Measurements from ENCODE around the gene FNDC3A.

The FNDC3A gene

DNA sequence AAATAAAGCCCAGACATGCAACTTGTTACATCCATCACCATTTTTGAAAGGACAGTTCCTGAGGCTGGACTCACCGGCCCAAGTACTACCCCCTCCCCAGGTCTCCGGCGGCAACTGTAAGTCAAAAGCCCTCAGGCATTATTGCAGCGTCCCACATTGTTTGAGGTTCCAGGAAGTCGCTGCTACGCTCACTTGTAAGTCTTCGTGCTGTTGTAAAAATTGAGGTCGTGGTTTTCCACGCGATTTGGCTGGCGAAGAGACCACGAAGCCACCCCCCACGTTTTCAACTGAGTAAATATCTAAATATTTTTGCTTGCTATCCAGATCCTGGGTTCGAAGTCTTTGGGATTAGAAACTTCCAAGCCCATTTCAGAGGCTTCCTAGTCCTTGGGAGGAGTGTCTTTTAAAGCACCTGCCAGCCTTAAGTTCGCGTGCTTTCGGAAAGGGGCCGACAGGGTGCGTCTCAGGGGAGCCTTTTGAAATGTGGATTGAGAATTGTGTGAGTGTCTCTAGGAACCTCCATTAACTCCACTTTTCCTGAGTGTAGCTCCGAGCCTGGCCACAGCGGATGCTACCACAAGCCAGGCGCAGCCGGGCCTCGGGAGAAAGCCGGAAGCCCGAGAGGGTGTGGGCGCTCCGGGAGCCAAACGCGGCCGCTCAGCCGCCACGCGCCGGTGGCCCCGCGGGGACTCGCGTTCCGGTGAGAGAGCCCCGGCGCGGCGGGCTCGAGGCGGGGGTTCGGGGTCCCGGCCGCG lies 434 bp upstream of the FNDC3A start:
- peaks cover 37% of the 10 kb centered on the region for H3K9me3 ChIP-seq
- no peaks in the 10 kb centered on the region for H3K27me3 ChIP-seq
- H3K4me2 ChIP-seq: peak overlapping the region; percentile 81
- TF ChIP-seq Cebpa-rat (IDR thresholded peaks at IDR 0.05): no peak
- H3K4me3 ChIP-seq: peak overlapping the region; percentile 91
- H3K9ac ChIP-seq: peak overlapping the region; percentile 96
- peaks cover 33% of the 10 kb centered on the region for H4K20me1 ChIP-seq
- H3K4me1 ChIP-seq: peaks cover 40% of the 10 kb centered on the region
- no peaks in the 10 kb centered on the region for H3K36me3 ChIP-seq
- peak overlapping the region; percentile 96 for H3K27ac ChIP-seq

DNA sequence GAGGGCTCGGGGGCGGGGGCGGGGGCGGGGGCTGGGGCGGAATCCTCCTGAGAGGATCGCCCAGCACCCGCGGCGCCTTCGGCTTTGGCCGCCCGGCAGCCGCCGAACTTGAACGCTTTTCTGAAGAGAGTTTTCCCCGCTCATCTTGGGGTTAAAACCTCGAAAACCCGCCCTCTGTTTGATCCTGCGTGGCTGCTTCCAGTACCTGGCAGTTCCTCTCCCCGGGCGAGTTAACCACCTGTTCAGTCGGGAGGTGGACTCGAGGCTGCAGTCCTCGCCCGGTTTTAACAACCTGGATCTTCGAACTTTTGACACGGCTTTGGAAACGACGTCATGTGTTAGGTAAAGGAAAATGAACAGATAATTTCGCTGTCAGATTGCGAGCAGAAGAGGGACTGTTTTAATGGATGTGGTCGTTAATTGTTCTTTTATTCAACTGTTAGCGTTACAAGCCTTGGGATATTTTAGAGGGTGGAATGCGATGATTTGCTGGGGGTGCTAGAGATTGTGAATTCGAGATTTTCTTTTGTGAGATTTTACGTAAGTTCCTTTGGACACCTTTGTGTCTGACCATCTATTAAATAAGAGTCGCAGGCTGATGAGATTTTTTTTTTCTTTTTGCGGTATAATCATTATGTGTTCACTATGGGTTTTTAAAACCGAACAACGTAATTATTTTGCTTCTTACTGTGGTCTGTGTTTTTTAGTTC lies 1.0 kb downstream of the FNDC3A start:
- no peaks in the 10 kb centered on the region for H3K27me3 ChIP-seq
- peak overlapping the region; percentile 96 for H3K9ac ChIP-seq
- H3K4me2 ChIP-seq: peak overlapping the region; percentile 90
- peaks cover 29% of the 10 kb centered on the region for H3K9me3 ChIP-seq
- H3K4me3 ChIP-seq: peak overlapping the region; percentile 91
- peaks cover 38% of the 10 kb centered on the region for H4K20me1 ChIP-seq
- no peak for TF ChIP-seq Cebpa-rat (IDR thresholded peaks at IDR 0.05)
- H3K36me3 ChIP-seq: no peaks in the 10 kb centered on the region
- peak overlapping the region; percentile 96 for H3K27ac ChIP-seq
- peaks cover 47% of the 10 kb centered on the region for H3K4me1 ChIP-seq

DNA sequence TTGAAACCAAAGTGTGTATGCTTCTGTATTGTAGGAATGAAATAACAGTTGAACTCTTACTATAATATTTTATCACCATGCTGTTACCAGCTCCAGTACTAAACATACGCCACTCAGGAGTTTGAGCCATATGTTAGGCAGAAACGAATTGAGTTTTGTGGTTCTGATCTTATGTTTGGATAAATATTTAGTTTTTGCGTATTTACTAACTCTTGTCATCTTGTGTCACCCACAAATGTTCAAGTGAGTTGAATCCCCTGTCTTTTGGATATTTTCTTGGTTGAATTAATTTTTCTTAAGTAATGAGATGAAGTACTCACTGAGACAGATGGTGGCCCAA lies 1.5 kb downstream of the FNDC3A start:
- H4K20me1 ChIP-seq: peaks cover 38% of the 10 kb centered on the region
- no peak for TF ChIP-seq Cebpa-rat (IDR thresholded peaks at IDR 0.05)
- peak overlapping the region; percentile 96 for H3K9ac ChIP-seq
- no peaks in the 10 kb centered on the region for H3K36me3 ChIP-seq
- peaks cover 24% of the 10 kb centered on the region for H3K9me3 ChIP-seq
- H3K4me2 ChIP-seq: peak overlapping the region; percentile 90
- no peaks in the 10 kb centered on the region for H3K27me3 ChIP-seq
- H3K27ac ChIP-seq: peak overlapping the region; percentile 76
- peak overlapping the region; percentile 91 for H3K4me3 ChIP-seq
- H3K4me1 ChIP-seq: peaks cover 47% of the 10 kb centered on the region

DNA sequence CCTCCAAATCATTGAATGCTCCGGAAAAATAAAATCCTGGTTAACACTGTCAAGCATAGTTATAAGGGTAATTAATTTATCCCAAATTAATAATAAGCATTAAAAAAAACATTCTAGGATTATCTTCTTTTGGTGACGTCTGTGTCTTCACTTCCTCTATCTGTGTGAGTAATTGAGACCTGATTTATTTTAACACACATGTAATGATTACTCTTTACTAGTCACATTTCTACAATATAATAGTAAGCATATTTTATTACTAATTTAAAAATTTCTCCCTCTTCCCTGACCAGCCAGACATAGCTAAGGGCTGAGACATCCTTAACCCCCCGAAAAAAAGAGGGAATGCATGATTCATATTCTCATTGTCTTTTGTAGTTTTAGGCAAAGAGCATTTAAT lies 2.3 kb downstream of the FNDC3A start:
- Histone ChIP-seq H3K4me1 (peaks cover 47% of the 10 kb centered on the region), H3K27ac (no peak overlapping the region), H3K4me3 (peak overlapping the region; percentile 91), H4K20me1 (peaks cover 38% of the 10 kb centered on the region), H3K4me2 (peak overlapping the region; percentile 90), H3K9ac (peak overlapping the region; percentile 96), H3K36me3 (no peaks in the 10 kb centered on the region), H3K9me3 (peaks cover 17% of the 10 kb centered on the region), H3K27me3 (no peaks in the 10 kb centered on the region)
- TF ChIP-seq Cebpa-rat (IDR thresholded peaks at IDR 0.05): no peak

DNA sequence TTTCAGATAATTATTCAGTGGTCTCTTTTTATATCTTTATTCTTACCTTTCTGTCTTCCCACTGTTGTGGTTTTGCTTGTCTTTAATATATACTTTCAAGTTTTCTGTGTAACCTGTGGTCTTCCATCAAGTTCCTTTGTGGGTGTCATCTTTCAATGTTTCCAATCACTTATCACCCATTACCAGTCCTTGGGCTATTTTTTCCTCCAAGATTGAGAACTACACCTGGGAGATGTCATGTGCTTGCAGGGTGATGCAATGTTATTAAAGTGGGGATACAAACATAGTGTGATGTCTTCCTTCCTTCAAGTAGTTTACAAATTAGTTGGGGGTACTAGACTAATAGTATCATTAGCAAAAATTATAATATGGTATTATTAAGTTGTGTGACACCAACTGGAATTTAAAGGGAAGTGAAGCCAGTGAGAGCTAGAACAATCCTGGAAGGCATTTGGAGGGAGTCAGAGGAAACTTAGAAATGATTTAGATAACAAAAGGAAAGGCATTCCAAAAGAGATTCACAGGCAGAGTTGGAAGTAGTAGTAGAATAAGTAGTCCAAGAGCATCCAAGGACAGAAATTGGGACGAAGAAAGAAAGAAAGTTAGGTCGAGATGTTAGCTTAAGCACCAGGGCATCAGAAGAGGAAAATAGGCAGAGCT lies 3.4 kb downstream of the FNDC3A start:
- no peaks in the 10 kb centered on the region for H3K27me3 ChIP-seq
- H3K27ac ChIP-seq: peak overlapping the region; percentile 24; the same call in 1 of the 2 replicates
- peaks cover 47% of the 10 kb centered on the region for H3K4me1 ChIP-seq
- 0 out of 2 replicates have a peak overlapping the region, but pooled peaks have one; percentile 9 for H3K9ac ChIP-seq
- peak overlapping the region; percentile 90 for H3K4me2 ChIP-seq
- peaks cover 6% of the 10 kb centered on the region for H3K9me3 ChIP-seq
- TF ChIP-seq Cebpa-rat (IDR thresholded peaks at IDR 0.05): no peak
- peaks cover 38% of the 10 kb centered on the region for H4K20me1 ChIP-seq
- H3K36me3 ChIP-seq: no peaks in the 10 kb centered on the region
- H3K4me3 ChIP-seq: no peak overlapping the region

DNA sequence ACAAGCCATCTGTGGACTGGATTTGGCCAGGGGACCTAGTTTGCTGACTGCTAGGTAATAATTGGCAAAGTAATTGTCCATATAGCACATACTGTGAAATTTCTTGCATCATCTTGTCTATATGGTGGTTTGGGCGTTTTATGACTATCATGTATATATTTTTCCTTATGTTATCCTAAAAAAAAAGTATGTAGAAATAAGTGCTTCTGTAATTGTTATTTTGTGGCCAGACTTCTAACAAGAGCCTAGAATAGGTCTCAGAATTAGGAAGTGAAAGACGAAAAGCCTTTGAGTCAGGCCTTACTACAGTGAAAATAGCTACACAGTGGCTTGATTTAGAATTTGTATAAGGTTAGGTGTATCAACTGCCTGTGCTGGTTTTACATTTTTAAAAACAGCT lies 4.2 kb downstream of the FNDC3A start:
- H3K4me1 ChIP-seq: peaks cover 39% of the 10 kb centered on the region
- H3K27ac ChIP-seq: peak overlapping the region; percentile 24; the same call in 1 of the 2 replicates
- peak overlapping the region; percentile 9; the same call in 1 of the 2 replicates for H3K9ac ChIP-seq
- H3K36me3 ChIP-seq: no peaks in the 10 kb centered on the region
- H3K27me3 ChIP-seq: no peaks in the 10 kb centered on the region
- H3K4me3 ChIP-seq: no peak overlapping the region
- H4K20me1 ChIP-seq: peaks cover 38% of the 10 kb centered on the region
- H3K4me2 ChIP-seq: peak overlapping the region; percentile 90
- no peaks in the 10 kb centered on the region for H3K9me3 ChIP-seq
- no peak for TF ChIP-seq Cebpa-rat (IDR thresholded peaks at IDR 0.05)

DNA sequence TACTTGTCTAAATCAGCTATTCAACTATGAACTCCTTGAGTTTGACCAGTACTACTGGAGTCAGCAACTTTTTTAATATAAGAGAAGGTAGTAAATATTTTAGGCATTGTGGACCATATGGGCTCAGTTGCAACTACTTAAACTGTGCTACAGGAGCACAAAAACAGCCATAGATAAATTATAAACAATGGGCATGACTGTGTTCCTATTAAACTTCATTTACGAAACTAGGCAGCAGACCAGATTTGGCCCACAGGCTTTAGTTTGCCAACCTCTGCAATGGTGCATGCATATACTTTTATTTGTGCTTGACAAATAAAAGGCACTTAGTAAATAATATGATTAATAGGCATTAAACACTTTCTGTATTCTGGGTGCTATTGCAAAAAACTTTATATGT lies 7.6 kb downstream of the FNDC3A start:
- TF ChIP-seq Cebpa-rat (IDR thresholded peaks at IDR 0.05): no peak
- H3K36me3 ChIP-seq: peaks cover 4% of the 10 kb centered on the region; the same call in 1 of the 2 replicates
- H3K27me3 ChIP-seq: no peaks in the 10 kb centered on the region
- H3K4me2 ChIP-seq: no peak overlapping the region
- no peak overlapping the region for H3K27ac ChIP-seq
- peaks cover 26% of the 10 kb centered on the region for H3K4me1 ChIP-seq
- peaks cover 22% of the 10 kb centered on the region for H4K20me1 ChIP-seq
- no peak overlapping the region for H3K4me3 ChIP-seq
- no peak overlapping the region for H3K9ac ChIP-seq
- H3K9me3 ChIP-seq: peaks cover 10% of the 10 kb centered on the region; the same call in 1 of the 2 replicates

DNA sequence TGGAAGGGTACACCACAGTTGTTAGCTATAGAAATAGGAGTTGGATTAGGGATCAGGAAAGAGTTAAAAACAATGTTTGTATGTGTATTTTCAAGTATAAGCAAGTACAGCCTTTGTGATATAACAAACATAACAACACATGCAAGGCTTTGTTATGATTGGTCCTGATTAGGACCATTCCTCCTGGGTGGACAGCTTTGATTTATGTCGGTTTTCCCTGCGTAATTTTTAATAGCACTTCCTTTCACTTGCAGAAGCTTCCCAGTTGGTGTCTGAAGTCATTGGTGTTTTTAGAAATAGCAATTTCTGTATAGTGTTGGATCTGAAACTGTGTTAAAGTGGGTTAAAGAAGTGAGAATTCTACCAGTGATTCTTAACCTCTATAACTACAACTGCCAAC lies 10.0 kb downstream of the FNDC3A start:
- Histone ChIP-seq H3K36me3 (peaks cover 18% of the 10 kb centered on the region; the same call in 1 of the 2 replicates), H3K4me3 (no peak overlapping the region), H3K27me3 (no peaks in the 10 kb centered on the region), H3K9me3 (peaks cover 35% of the 10 kb centered on the region), H3K27ac (no peak overlapping the region), H3K9ac (no peak overlapping the region), H3K4me1 (peaks cover 1% of the 10 kb centered on the region; the same call in 1 of the 2 replicates), H4K20me1 (peaks cover under 1% of the 10 kb centered on the region; the same call in 1 of the 2 replicates), H3K4me2 (no peak overlapping the region)
- TF ChIP-seq Cebpa-rat (IDR thresholded peaks at IDR 0.05): no peak

DNA sequence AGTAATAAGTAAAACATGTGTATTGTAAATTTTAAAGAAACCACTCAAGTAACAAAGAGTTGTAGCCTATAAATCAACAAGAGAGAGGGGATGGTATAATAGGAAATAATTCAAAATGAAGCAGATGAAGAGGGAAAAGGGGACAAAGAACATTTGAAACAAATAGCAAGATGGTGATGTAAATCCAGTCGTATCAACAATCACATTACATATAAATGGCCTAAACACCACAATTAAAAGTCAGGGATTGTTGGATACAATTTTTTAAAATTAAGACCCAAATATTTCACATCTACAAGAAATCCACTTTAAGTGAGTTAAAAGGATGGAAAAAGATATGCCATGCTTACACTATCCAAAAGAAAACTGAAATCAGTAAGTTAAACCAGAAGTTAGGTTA lies 15.2 kb downstream of the FNDC3A start:
- H3K9me3 ChIP-seq: peaks cover 48% of the 10 kb centered on the region
- peaks cover 34% of the 10 kb centered on the region; the same call in 1 of the 2 replicates for H3K36me3 ChIP-seq
- no peak overlapping the region for H3K4me3 ChIP-seq
- H3K4me1 ChIP-seq: no peaks in the 10 kb centered on the region
- H3K9ac ChIP-seq: no peak overlapping the region
- TF ChIP-seq Cebpa-rat (IDR thresholded peaks at IDR 0.05): no peak
- no peaks in the 10 kb centered on the region for H3K27me3 ChIP-seq
- H3K4me2 ChIP-seq: no peak overlapping the region
- H3K27ac ChIP-seq: no peak overlapping the region
- H4K20me1 ChIP-seq: no peaks in the 10 kb centered on the region; the same call in 1 of the 2 replicates

Data from BLaER1 (cell line).